Measurements from ENCODE around the gene PLPPR1. TPM values are rescaled to one million over a fixed set of nuclear protein-coding genes. Genes with fewer than 3 reads are reported as not detected.

Gene PLPPR1
- total and polyA plus RNA-seq, 4 donors, result 1.2 to 26.3 (median 2.4) TPM

GRCh38 chr9:101354765-101355708 is 326.5 kb downstream of the PLPPR1 start:
- peak overlapping the region; percentile 80 to 82 for H3K27ac ChIP-seq (ENCODE audit: low read depth in 1 of 2, low read length in 2 of 2)
- H3K4me1 ChIP-seq (ENCODE audit: control insufficient read depth in 4 of 4, insufficient read depth in 4 of 4, low read length in 3 of 4), result peaks cover 10 to 45% (median 18%) of the 10 kb centered on the region in 4 donors
- no peaks in the 10 kb centered on the region for H3K9me3 ChIP-seq (ENCODE audit: control insufficient read depth in 4 of 4, low read length in 3 of 4)
- 58% methylated on average over 7 of the region's 7 CpGs for WGBS
- H3K27me3 ChIP-seq (ENCODE audit: control insufficient read depth in 4 of 4, insufficient read depth in 4 of 4, low read length in 3 of 4), result no peaks in the 10 kb centered on the region
- H3K36me3 ChIP-seq (ENCODE audit: control insufficient read depth in 4 of 4, insufficient read depth in 3 of 4, low read depth in 1 of 4, low read length in 3 of 4), result peaks cover 0 to 1% (median 0%) of the 10 kb centered on the region in 4 donors
- no peak overlapping the region for H3K4me3 ChIP-seq (ENCODE audit: low read depth in 1 of 3, low read length in 3 of 3)
- TF ChIP-seq HNF4G (IDR thresholded peaks at IDR 0.05) (no peak), FOXA1 (IDR thresholded peaks at IDR 0.05) (peak; percentile 0), HNF4A (conservative IDR thresholded peaks at IDR 0.05) (peak in 1 of 2 donors; percentile 16)
- no peak for DNase-seq (ENCODE audit: low spot score)
- H3K9ac ChIP-seq (ENCODE audit: low read depth in 1 of 2, low read length in 2 of 2), result no peak overlapping the region

- H3K4me3 ChIP-seq (ENCODE audit: low read depth in 1 of 3, low read length in 3 of 3), result no peak overlapping the region
- no peaks in the 10 kb centered on the region for H3K9me3 ChIP-seq (ENCODE audit: control insufficient read depth in 4 of 4, low read length in 3 of 4)
- peaks cover 0 to 7% (median 3%) of the 10 kb centered on the region in 4 donors for H3K36me3 ChIP-seq (ENCODE audit: control insufficient read depth in 4 of 4, insufficient read depth in 3 of 4, low read depth in 1 of 4, low read length in 3 of 4)
- peak overlapping the region in 1 of 2 donors; percentile 68 for H3K27ac ChIP-seq (ENCODE audit: low read depth in 1 of 2, low read length in 2 of 2)
- no peak for DNase-seq (ENCODE audit: low spot score)
- no peak overlapping the region for H3K9ac ChIP-seq (ENCODE audit: low read depth in 1 of 2, low read length in 2 of 2)
- H3K27me3 ChIP-seq (ENCODE audit: control insufficient read depth in 4 of 4, insufficient read depth in 4 of 4, low read length in 3 of 4), result no peaks in the 10 kb centered on the region
- TF ChIP-seq GABPA (IDR thresholded peaks at IDR 0.05 in 1 of 2, conservative IDR thresholded peaks at IDR 0.05 in 1 of 2) (no peak), SP1 (IDR thresholded peaks at IDR 0.05) (no peak), MAX (IDR thresholded peaks at IDR 0.05) (no peak), ZBTB33 (IDR thresholded peaks at IDR 0.05) (no peak), RXRA (IDR thresholded peaks at IDR 0.05) (no peak), FOXA1 (IDR thresholded peaks at IDR 0.05) (no peak), ATF3 (IDR thresholded peaks at IDR 0.05) (no peak), EGR1 (IDR thresholded peaks at IDR 0.05; ENCODE audit: low read depth in 2 of 2) (no peak), REST (IDR thresholded peaks at IDR 0.05) (no peak), FOXA2 (IDR thresholded peaks at IDR 0.05) (no peak), HNF4A (conservative IDR thresholded peaks at IDR 0.05) (no peak)
- 4% methylated on average over 1 of the region's 1 CpG for WGBS
- H3K4me1 ChIP-seq (ENCODE audit: control insufficient read depth in 4 of 4, insufficient read depth in 4 of 4, low read length in 3 of 4), result peaks cover 9 to 36% (median 13%) of the 10 kb centered on the region in 4 donors
Measured at GRCh38 chr9:101356619-101357018, 328.1 kb downstream of the PLPPR1 start.
